CD4-positive, alpha-beta T cell treated with Interleukin-4 for 1 hour (primary cell): ENCODE data around the gene RPL37A.

ENCODE experiments used
- DNase-seq, 2 donors: peaks; one replicate each; pipeline ENCODE4 v3.0.0-alpha.2; 2020 to 2022

The RPL37A gene

DNA sequence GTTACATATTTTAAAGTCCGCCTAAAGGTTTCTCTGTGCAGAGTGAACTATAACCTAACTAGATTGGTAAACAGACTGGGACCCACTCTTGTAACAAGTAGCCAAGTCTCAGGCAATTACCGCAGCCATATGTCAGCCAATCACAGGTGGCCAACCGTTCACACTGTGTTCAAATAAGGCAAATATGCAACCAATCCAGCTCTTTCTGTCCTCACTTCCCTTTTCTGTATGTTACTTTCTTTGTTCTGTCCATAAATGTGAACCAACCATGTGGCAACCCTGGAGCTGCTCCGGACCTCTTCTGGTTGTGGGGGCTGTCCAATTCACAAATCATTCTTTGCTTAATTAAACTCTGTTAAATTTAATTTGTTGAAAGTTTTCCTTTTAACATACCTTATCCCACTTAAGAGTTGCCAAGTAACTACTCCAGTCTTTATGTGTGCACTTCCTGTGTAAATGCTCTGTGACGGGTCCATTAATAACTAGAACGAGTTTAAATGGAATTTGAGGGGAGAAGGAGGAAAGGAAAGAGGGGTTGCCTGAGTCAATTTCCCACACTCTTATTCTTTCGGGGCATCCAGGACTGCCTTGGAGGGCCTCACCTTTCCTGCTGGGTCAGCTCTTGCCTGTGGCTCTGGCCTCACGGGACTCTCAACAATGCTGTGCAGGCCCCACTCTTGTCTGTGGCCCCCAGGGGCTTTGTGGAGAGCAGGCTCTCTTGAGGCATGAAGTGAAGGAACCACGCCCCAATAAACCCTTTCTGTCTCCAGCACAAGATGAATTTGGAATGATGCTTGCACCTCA, 6.6 kb upstream of the RPL37A start:
- DNase-seq, result no peak

- no peak for DNase-seq
Measured at GRCh38 chr2:216492597-216493333, 5.9 kb upstream of the RPL37A start.

DNA sequence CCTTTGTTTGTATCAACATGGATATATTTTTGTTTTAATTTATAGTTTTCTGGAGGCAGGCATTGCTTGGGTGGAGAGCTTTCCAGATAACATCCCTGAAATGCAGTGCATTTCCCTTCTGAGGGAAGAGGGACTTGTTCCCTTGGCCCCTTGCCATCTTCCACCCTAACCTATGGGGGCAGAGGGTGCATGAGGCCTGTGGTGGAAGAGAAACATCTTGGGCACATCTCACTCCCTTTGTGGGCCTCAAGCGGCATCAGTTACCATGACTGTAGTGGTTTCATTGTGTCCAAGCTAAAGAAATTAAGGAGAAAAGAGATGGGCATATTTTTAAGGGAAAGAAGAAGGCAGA, 5.3 kb upstream of the RPL37A start:
- no peak for DNase-seq

- DNase-seq, result no peak
Measured at GRCh38 chr2:216495656-216496055, 3.0 kb upstream of the RPL37A start.

- no peak for DNase-seq
Measured at GRCh38 chr2:216497382-216498069, 1.1 kb upstream of the RPL37A start.

- DNase-seq, result no peak
Measured at GRCh38 chr2:216498070-216498378, 620 bp upstream of the RPL37A start.

DNA sequence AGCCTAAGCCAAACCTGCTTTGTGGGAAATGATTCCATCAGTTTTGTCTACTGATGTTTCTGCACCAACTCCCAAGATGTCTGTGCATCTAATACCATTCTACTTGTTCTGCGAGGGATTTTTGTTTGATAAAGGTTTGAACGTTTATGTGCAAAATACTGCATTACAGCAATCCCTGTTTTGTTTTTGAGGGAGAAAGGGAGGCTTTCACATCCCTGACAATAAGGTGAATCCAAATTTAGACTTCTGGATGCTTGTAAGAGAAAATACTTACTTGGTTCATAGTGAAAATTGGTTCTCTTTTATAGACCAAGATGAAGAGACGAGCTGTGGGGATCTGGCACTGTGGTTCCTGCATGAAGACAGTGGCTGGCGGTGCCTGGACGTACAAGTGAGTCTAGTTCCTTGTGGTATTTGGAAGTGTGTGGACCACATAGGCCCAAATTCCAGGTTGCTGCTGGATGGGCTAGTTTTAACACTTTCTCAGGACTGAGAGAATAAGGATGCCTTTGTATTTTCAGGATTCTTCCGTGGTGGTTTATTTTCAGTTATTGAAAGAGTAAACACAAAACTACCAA, 1.1 kb downstream of the RPL37A start:
- no peak for DNase-seq

DNA sequence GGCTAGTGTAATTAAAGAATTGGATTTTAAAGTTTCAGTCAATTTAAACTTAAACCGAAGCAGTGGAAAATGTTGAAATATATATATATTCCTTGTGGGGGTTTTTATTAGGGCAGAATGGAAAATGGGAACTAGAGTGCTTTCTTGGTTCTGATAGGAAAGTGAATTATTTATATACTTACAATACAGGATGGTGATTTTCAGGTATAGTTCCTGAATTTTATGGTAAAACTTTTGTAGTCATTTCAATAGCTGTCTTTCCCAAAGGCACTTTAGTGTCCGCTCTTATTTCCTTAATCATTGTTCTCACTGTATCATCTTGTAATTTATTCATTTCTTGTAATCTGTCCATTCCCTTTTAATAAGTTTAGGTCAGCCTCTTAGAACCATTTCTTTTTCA, 1.9 kb downstream of the RPL37A start:
- DNase-seq, result no peak

DNA sequence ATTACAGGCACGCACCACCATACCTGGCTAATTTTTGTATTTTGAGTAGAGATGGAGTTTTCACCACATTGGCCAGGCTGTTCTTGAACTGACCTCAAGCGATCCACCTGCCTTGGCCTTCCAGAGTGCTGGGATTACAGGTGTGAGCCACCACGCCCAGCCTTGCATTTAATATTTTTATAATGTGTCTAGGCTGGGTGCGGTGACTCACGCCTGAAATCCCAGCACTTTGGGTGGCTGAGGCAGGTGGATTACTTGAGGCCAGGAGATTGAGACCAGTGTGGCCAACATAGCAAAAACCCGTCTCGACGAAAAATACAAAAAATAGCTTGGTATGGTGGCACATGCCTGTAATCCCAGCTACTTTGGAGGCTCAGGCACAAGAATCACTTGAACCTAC, 3.2 kb downstream of the RPL37A start:
- DNase-seq, result no peak

DNA sequence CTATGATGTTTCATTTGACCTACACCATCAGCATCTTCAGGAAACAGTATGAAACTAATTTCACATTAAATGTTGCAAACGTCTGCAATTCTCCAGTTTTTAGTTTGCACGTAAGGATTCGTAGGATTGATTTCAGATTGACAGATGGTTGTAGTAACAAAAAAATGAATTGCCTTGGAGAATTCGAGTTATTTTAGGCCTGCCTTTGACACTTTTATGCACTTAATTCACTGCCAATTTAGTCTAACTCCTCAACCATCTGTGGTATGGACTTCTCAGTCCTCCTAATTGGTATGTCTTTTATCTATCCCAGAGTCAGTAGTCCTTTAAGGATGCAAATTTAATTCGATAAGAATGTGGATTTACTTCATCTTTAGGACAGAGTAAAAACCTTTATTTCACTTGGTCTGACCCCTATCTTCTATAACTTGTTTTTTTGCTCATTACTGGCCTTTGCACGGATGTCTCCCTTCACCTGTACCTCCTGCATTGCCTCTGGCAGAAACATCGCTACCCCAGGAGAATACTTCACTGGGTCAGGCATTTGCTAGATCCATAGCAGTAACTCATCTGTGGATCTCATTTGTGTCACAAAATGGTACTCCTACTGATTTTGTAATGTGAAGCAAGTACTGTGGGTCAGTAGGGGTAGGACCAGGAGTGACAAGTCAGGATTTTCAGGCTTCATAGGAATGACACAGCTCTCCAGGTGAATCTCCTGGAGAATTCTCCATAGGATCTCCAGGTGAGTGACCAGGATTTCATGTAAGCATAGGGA, 3.9 kb downstream of the RPL37A start:
- no peak for DNase-seq

- no peak for DNase-seq
Measured at GRCh38 chr2:216503159-216503629, 4.5 kb downstream of the RPL37A start.

GRCh38 chr2:216503697-216504375, 5.2 kb downstream of the RPL37A start:
- DNase-seq, result no peak

DNA sequence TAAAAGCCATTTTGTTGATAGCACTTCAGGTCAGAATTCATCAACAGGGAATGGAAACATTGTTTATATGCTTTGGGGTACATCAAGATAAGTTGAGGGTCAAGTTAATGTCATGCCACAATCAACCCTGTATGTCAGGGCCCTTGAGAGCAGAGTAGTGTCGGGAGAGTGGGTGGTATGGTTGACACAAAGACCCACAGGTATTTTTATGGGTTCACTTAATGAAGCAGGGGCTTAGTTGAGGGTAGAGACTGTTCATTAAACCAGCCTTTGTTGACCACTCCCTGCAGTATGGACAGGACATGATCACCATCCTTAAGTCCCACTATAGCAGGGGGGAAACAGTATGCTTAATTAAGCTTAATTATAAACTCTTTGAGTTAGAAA, 5.7 kb downstream of the RPL37A start:
- DNase-seq, result no peak

DNA sequence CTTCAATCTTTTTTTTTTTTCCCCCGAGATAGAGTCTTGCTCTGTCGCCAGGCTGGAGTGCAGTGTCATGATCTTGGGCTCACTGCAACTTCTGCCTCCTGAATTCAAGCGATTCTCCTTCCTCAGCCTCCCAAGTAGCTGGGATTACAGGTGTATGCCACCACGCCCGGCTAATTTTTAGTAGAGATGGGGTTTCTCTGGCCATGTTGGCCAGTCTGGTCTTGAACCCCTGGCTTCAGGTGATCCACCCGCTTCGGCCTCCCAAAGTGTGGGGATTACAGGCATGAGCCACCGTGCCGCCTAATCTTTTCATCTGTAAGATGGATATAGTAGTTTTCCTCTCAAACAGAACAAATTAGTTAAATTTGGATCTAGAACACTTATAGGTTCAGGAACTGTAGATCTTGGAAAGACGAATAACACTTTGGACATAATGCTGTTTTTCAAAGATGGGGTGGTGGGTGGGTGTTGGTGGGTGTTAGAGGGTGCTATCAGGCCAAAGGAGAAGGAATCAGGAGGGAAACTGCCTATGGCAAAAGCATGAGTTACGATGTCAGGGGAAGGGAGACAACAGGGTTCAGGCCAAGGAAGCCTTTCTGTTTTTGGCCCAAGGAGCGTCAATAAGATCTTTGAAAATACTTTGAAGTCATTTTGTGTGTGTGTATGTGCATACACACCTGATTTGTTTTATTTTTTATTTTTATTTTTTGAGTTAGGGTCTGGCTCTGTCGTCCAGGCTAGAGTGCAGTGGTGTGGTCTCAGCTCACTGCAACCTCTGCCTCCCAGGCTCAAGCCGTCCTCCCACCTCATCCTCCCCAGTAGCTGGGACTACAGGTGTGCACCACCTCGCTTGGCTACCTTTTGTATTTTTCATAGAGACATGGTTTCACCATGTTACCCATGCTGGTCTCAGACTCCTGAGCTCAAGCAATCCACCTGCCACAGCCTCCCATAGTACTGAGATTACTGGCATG, 6.8 kb downstream of the RPL37A start:
- DNase-seq, result no peak

DNA sequence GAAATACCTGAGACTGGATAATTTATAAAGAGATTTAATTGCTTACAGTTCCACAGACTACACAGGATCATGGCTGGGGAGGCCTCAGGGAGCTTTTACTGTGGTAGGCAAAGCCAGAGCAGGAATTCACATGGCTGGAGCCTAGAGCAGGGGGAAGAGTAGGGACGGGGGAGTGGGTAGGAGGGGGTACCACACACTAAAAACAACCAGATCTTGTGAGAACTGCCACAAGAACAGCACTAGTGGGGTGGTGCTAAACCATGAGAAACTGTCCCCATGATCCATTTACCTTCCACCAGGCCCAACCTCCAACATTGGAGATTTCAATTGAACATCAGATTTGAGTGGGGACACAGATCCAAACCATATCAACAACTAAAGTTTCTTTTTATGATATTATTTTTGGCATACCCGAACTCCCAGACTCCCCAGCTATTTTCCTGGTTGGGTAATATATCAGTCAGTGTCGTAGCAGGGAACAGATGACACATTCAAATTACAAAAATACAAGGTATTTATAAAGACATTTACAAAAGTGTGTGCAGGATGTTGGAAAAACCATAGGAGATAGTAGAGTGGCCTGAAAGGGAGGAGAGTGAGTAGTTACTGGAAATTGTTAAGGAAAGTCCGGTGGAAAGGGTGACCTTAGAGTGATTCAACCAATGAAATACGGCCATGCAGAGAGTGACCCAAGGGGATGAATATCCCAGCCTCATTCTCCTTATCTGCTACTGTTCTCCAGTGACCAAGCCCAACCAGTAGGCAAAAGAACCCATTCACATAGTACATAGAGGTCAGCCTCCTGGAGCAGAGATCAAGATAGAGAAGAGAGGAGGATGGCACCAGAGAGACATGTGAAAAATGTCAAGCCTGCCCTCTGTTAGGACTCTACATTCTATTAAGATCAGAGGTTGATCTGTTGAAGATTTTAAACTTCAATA, 8.8 kb downstream of the RPL37A start:
- no peak for DNase-seq

- DNase-seq, result no peak
Measured at GRCh38 chr2:216508229-216508628, 9.6 kb downstream of the RPL37A start.

DNA sequence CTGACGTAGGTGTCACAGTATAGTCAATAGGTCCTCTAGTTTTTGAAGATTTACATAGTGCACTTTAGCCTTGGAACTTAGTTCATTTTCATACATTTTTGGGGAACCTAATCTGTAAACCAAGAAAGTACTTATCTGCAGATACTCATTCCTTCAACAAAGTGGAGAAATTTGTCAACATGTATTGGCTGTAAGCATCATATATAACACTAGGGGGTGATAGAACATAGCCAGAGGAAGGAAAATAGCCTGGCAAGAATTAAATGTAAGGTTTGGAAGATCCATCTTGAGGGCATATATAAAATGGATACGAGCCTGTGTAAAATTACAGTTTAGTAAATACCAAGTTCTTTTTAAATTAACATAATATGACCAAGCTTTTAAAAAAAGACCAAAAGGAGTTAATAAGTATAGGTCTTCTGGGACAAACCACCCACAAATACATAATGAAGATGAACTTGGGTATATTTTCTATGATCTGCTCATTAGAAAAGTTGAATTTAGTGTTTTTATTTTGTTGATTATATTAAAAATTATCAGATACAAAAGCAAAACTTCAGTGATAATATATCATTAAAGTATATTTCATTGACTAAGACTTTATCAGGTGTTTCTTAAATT, 18.2 kb downstream of the RPL37A start:
- DNase-seq, result peak in 1 of 2 donors; percentile 18

- DNase-seq, result no peak
Measured at GRCh38 chr2:216517447-216518225, 19.0 kb downstream of the RPL37A start.
